ENCODE results near the gene GRID2.

DNA sequence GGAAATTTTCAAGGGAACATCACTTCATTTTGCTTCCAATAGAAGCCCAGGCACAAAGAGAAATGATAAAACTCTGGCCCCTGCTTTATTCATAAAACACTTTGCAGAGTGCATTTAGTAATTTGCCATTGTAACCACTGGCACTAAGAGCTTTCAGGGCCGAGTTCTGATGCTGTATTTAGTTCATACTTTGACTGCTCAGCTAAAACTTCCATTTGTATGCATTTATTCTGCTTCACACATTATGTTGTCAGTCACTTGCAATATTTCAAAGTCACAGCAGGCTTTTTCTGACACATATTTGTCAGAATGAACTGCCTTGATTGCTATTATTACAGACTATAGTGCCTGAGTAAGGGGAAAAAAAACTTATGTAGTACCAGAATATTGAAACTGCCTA is 1350.4 kb downstream of the GRID2 start:
- TF ChIP-seq CTCF (IDR thresholded peaks at IDR 0.05) (no peak), POLR2A (IDR thresholded peaks at IDR 0.05) (no peak)

Measured in transverse colon (tissue), 3 donors.